Endothelial cell of umbilical vein (primary cell): ENCODE results near the gene GCNA. TPM values are rescaled to one million over a fixed set of nuclear protein-coding genes. Genes with fewer than 3 reads are reported as not detected.

Source experiments
- BruUV-seq: library from RNA; stranded (reverse); fragments of 400-500 nt; replicated peaks from 2 replicates; lab custom pipeline; 2021; lab: Mats Ljungman, UMichigan
- CTCF ChIA-PET: fragments of 300-600, 350-600 bp; sonication (Branson Sonifier 250); formaldehyde crosslinking; loops from one replicate; lab custom pipeline; 2021; ENCODE audit warnings: antibody characterized with exemption, inconsistent platforms; lab: Charles Lee
- POLR2A ChIA-PET: fragments of 300-600, 350-600 bp; sonication (Branson Sonifier 250); formaldehyde crosslinking; loops from one replicate; lab custom pipeline; 2021; ENCODE audit warnings: antibody characterized with exemption, inconsistent platforms; lab: Charles Lee
- DNase-seq: peaks from one replicate; pipeline ENCODE4 v3.0.0-alpha.2; 2011; ENCODE audit warnings: low read depth, low spot score
- FAIRE-seq: peaks from 2 replicates; lab custom pipeline; 2011; peaks lifted over from hg19 to GRCh38; lab: Jason Lieb, UNC
- H2AFZ ChIP-seq: 2 replicates; pipeline ENCODE4 v1.6.0; 2012; ENCODE audit warnings: low read depth, low read length, control low read depth, inconsistent platforms
- H3K27ac ChIP-seq: 2 replicates; pipeline ENCODE4 v1.5.1; 2011; ENCODE audit warnings: low read depth, mild to moderate bottlenecking, control low read depth, low read length, moderate library complexity; ENCODE audit not compliant: insufficient read depth
- H3K27me3 ChIP-seq, 2 experiments: 2 replicates each; pipeline versions ENCODE4 v1.6.0 to v1.6.1; 2011; ENCODE audit warnings: low read length in 2 of 2, mixed read lengths in 1 of 2; ENCODE audit not compliant: control insufficient read depth in 2 of 2, insufficient read depth in 2 of 2
- H3K36me3 ChIP-seq, 2 experiments: 2 replicates in 1 of 2; 3 replicates in 1 of 2; pipeline ENCODE4 v1.5.1; 2011; ENCODE audit warnings: low read length in 2 of 2, mild to moderate bottlenecking in 1 of 2, moderate library complexity in 1 of 2; ENCODE audit not compliant: control insufficient read depth in 2 of 2, insufficient read depth in 2 of 2; ENCODE audit errors: extremely low read depth in 1 of 2
- H3K4me1 ChIP-seq: 3 replicates; pipeline ENCODE4 v1.5.1; 2011; ENCODE audit warnings: mild to moderate bottlenecking, low read length; ENCODE audit not compliant: control insufficient read depth, insufficient read depth; ENCODE audit errors: extremely low read depth
- H3K4me2 ChIP-seq: 2 replicates; pipeline ENCODE4 v1.6.1; 2011; ENCODE audit warnings: low read length, control low read depth, mixed read lengths; ENCODE audit not compliant: insufficient read depth
- H3K4me3 ChIP-seq, 3 experiments: fragments of 200-600 bp in 1 of 3; sonication (generic), shearing (Covaris generic) in 1 of 3; replicated peaks in 1 of 3; 2 replicates each; pipeline ENCODE4 v1.5.1; 2011 to 2016; ENCODE audit warnings: control low read depth in 3 of 3, low read length in 3 of 3, mild to moderate bottlenecking in 2 of 3, inconsistent platforms in 1 of 3, low read depth in 1 of 3, moderate library complexity in 1 of 3; ENCODE audit not compliant: insufficient read depth in 1 of 3
- H3K79me2 ChIP-seq: 2 replicates; pipeline ENCODE4 v1.6.0; 2012; ENCODE audit warnings: low read length, inconsistent platforms; ENCODE audit not compliant: control insufficient read depth, insufficient read depth
- H3K9ac ChIP-seq: replicated peaks from 2 replicates; pipeline ENCODE3; 2011; ENCODE audit warnings: low read length, control low read depth; ENCODE audit not compliant: insufficient read depth; ENCODE audit errors: extremely low read depth
- H3K9me1 ChIP-seq: replicated peaks from 3 replicates; pipeline ENCODE4 v1.6.0; 2011; ENCODE audit warnings: mild to moderate bottlenecking, low read length; ENCODE audit not compliant: control insufficient read depth, insufficient read depth; ENCODE audit errors: extremely low read depth
- H3K9me3 ChIP-seq: replicated peaks from 2 replicates; pipeline ENCODE4 v1.5.1; 2012; ENCODE audit warnings: low read length, inconsistent platforms; ENCODE audit not compliant: control insufficient read depth, insufficient read depth
- H4K20me1 ChIP-seq: replicated peaks from 2 replicates; pipeline ENCODE3; 2011; ENCODE audit warnings: mild to moderate bottlenecking, low read length; ENCODE audit not compliant: control insufficient read depth, insufficient read depth; ENCODE audit errors: extremely low read depth
- EZH2 ChIP-seq: IDR thresholded peaks from 2 replicates; pipeline ENCODE4 v1.6.1; 2012; ENCODE audit warnings: borderline replicate concordance, low read depth, mild to moderate bottlenecking, moderate library complexity, low read length, inconsistent platforms; ENCODE audit not compliant: severe bottlenecking
- FOS ChIP-seq: IDR thresholded peaks from 2 replicates; pipeline ENCODE4 v1.6.1; 2011; ENCODE audit warnings: mild to moderate bottlenecking, low read length, moderate library complexity, borderline replicate concordance; ENCODE audit not compliant: insufficient read depth
- GATA2 ChIP-seq: IDR thresholded peaks from 2 replicates; pipeline ENCODE4 v1.7.0; 2011; ENCODE audit warnings: low read depth, mild to moderate bottlenecking, moderate library complexity, mixed read lengths, low read length; ENCODE audit not compliant: insufficient read length, insufficient read depth
- JUN ChIP-seq: IDR thresholded peaks from 2 replicates; pipeline ENCODE4 v1.6.1; 2011; ENCODE audit warnings: borderline replicate concordance, low read depth; ENCODE audit not compliant: insufficient read length, insufficient read depth
- MYC ChIP-seq: IDR thresholded peaks from one replicate; pipeline ENCODE4 v1.6.1; 2011; ENCODE audit warnings: mild to moderate bottlenecking, low read depth, low read length
- POLR2A ChIP-seq: IDR thresholded peaks from 2 replicates; pipeline ENCODE4 v1.6.1; 2012; ENCODE audit warnings: low read depth, mild to moderate bottlenecking, control low read depth, low read length
- POLR2AphosphoS5 ChIP-seq: IDR thresholded peaks from 2 replicates; pipeline ENCODE4 v1.6.1; 2012; ENCODE audit warnings: low read depth, mild to moderate bottlenecking, control low read depth, low read length, moderate library complexity; ENCODE audit not compliant: insufficient read depth
- dilution Hi-C: fragments of 300-500 bp; cut with MboI; formaldehyde crosslinking; loops from one replicate; pipeline ENCODE4 v1.15.0; 2019; ENCODE audit warnings: low sequenced_read_pairs; ENCODE audit not compliant: extremely low pct_ligation_motif_present
- intact Hi-C: fragments of 100-400 bp; cut with micrococcal nuclease; formaldehyde crosslinking; loops from one replicate; pipeline ENCODE4 v1.10.0; 2022
- polyA plus RNA-seq, 4 experiments: library from polyadenylated mRNA; depleted of rRNA in 3 of 4; stranded (reverse) in 3 of 4; unstranded in 1 of 4; fragments of >200 nt; gene quantifications; 2 replicates each; pipeline versions ENCODE4 v1.2.1 to v1.2.3, GENCODE V29; 2011 to 2012; ENCODE audit warnings: missing spikeins in 1 of 4
- total RNA-seq: library from RNA; stranded (reverse); gene quantifications from 2 replicates; pipeline ENCODE4 v1.2.3, GENCODE V29; 2021
- TF ChIP-seq, protein P1 (sequence below), 2 donors: IDR thresholded peaks; 1 replicate in 1 of 2; 2 replicates in 1 of 2; pipeline ENCODE4 v1.5.1; 2011; ENCODE audit warnings: low read length in 2 of 2, mild to moderate bottlenecking in 2 of 2, moderate library complexity in 2 of 2, control low read depth in 1 of 2, inconsistent platforms in 1 of 2, low read depth in 1 of 2; ENCODE audit not compliant: insufficient read depth in 1 of 2; ENCODE audit errors: extremely low read depth in 1 of 2
- TF ChIP-seq, protein P2 (sequence below): IDR thresholded peaks from 2 replicates; pipeline ENCODE4 v1.6.1; 2011; ENCODE audit not compliant: insufficient read depth, insufficient read length

The GCNA gene
- total and polyA plus RNA-seq, 2 donors (not counting 3 experiments of a cell fraction or from before 2014, with no cell fraction given) = 1.0 to 4.0 TPM

GRCh38 chrX:71619986-71620385, 41.7 kb downstream of the GCNA start:
- no peak for FAIRE-seq
- H3K4me2 ChIP-seq = no peak overlapping the region
- no peaks in the 10 kb centered on the region for H3K9me1 ChIP-seq
- H3K79me2 ChIP-seq = no peaks in the 10 kb centered on the region
- TF ChIP-seq POLR2A = no peak
- H4K20me1 ChIP-seq = no peaks in the 10 kb centered on the region
- no peak overlapping the region for H3K27ac ChIP-seq
- H3K9me3 ChIP-seq = no peaks in the 10 kb centered on the region
- DNase-seq = no peak
- H2AFZ ChIP-seq = no peak overlapping the region
- peaks cover 11% of the 10 kb centered on the region for H3K4me1 ChIP-seq
- BruUV-seq = no TSS peak
- no peaks in the 10 kb centered on the region for H3K27me3 ChIP-seq
- H3K4me3 ChIP-seq = no peak overlapping the region
- intact Hi-C loops (no loop called here), dilution Hi-C loops (no loop called here)
- ChIA-PET POLR2A (no interaction called here), CTCF (no interaction called here)
- no peak overlapping the region for H3K9ac ChIP-seq
- H3K36me3 ChIP-seq = peaks cover 0 to 2% of the 10 kb centered on the region in 2 experiments

DNA sequence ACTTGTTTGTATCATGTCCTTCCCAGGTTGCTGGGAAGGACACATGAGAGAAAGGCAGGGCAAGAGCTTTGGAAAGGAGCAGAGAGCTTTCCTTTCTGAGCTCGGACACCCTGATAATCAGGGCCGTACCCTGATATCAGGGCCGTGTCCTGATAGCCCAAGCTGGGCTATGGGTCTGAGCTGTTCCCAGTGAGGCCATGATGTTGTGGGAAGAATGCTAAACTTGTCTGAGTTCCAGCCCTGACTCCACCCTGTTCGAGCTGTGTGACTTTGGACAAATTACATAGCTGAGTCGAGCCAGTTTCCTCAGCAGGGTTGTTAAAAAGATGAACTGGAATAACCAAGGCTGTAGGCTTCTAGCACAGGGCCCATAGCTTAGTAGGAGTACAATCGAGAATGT, 43.4 kb downstream of the GCNA start:
- BruUV-seq = no TSS peak
- FAIRE-seq = no peak

More for the DNA sequence above, 43.4 kb downstream of the GCNA start:
- Histone ChIP-seq H3K4me3 (no peak overlapping the region), H4K20me1 (no peaks in the 10 kb centered on the region), H3K9me1 (no peaks in the 10 kb centered on the region), H3K4me2 (no peak overlapping the region), H3K9me3 (no peaks in the 10 kb centered on the region), H3K79me2 (no peaks in the 10 kb centered on the region), H3K4me1 (peaks cover 11% of the 10 kb centered on the region), H3K36me3 (no peaks in the 10 kb centered on the region), H3K27ac (no peak overlapping the region), H3K9ac (no peak overlapping the region), H2AFZ (no peak overlapping the region), H3K27me3 (no peaks in the 10 kb centered on the region)
- no peak for DNase-seq
- ChIA-PET CTCF (interaction anchor here (1.4 to 2.1 kb wide), 4 partner anchors 15 to 31 kb away, joined by 3 to 16 read pairs (median 6); no protein-coding TSS in a partner anchor), POLR2A (no interaction called here)
- intact Hi-C loops = loop anchor here (1.0 kb wide), 1 partner anchor 17 kb away; no protein-coding TSS in a partner anchor
- dilution Hi-C loops = no loop called here
- TF ChIP-seq, protein P1, sequence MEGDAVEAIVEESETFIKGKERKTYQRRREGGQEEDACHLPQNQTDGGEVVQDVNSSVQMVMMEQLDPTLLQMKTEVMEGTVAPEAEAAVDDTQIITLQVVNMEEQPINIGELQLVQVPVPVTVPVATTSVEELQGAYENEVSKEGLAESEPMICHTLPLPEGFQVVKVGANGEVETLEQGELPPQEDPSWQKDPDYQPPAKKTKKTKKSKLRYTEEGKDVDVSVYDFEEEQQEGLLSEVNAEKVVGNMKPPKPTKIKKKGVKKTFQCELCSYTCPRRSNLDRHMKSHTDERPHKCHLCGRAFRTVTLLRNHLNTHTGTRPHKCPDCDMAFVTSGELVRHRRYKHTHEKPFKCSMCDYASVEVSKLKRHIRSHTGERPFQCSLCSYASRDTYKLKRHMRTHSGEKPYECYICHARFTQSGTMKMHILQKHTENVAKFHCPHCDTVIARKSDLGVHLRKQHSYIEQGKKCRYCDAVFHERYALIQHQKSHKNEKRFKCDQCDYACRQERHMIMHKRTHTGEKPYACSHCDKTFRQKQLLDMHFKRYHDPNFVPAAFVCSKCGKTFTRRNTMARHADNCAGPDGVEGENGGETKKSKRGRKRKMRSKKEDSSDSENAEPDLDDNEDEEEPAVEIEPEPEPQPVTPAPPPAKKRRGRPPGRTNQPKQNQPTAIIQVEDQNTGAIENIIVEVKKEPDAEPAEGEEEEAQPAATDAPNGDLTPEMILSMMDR (IDR thresholded peaks at IDR 0.05; ENCODE audit: extremely low read depth in 1 of 2, insufficient read depth in 1 of 2, low read depth in 1 of 2, low read length in 2 of 2) = no peak
- TF ChIP-seq FOS (no peak), POLR2AphosphoS5 (no peak), MYC (no peak), JUN (no peak), POLR2A (no peak), EZH2 (no peak), GATA2 (no peak)
- TF ChIP-seq, protein P2, sequence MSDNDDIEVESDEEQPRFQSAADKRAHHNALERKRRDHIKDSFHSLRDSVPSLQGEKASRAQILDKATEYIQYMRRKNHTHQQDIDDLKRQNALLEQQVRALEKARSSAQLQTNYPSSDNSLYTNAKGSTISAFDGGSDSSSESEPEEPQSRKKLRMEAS = no peak
